ENCODE data around the gene NELL1. TPM values are rescaled to one million over a fixed set of nuclear protein-coding genes. Genes with fewer than 3 reads are reported as not detected.

Gene NELL1
- total RNA-seq, 1 experiment from 2014 or later, result 0.22 TPM

- Mint-ChIP-seq H3K4me3 (no peak overlapping the region), H3K27me3 (ENCODE audit: low read depth) (no peaks in the 10 kb centered on the region), H3K9me3 (no peaks in the 10 kb centered on the region), H3K36me3 (ENCODE audit: insufficient read depth in 1 of 3, low read depth in 3 of 3) (no peaks in the 10 kb centered on the region), H3K27ac (no peak overlapping the region), H3K4me1 (peaks cover 6 to 10% of the 10 kb centered on the region in 2 experiments; a peak in 3 of 4 replicates)
- H3K4me2 ChIP-seq (ENCODE audit: insufficient read depth, insufficient read length, low read length), result no peak overlapping the region
- no peak overlapping the region for H3K14ac ChIP-seq (ENCODE audit: insufficient read depth, low read length)
- H2BK120ac ChIP-seq (ENCODE audit: low read depth, low read length, poor library complexity, severe bottlenecking), result no peak overlapping the region
- no peak overlapping the region for H3K9ac ChIP-seq (ENCODE audit: extremely low read depth, insufficient read length, low read length)
- H3K18ac ChIP-seq (ENCODE audit: insufficient read length, low read depth, low read length), result no peak overlapping the region
- H3K27ac ChIP-seq (ENCODE audit: insufficient read length, low read depth, low read length), result no peak overlapping the region
- no peak overlapping the region for H4K5ac ChIP-seq (ENCODE audit: insufficient read length, low read depth, low read length)
- no peak overlapping the region for H3K56ac ChIP-seq (ENCODE audit: insufficient read length, low read depth, low read length)
- no peak for DNase-seq
- H3K27me3 ChIP-seq (ENCODE audit: insufficient read depth, low read length), result no peaks in the 10 kb centered on the region
- no peak for TF ChIP-seq CTCF (conservative IDR thresholded peaks at IDR 0.05)
- no peaks in the 10 kb centered on the region for H3K79me2 ChIP-seq (ENCODE audit: insufficient read depth, low read length)
- H2BK20ac ChIP-seq (ENCODE audit: low read depth, low read length, poor library complexity, severe bottlenecking), result no peak overlapping the region
- H3K23ac ChIP-seq (ENCODE audit: insufficient read length, low read depth, low read length), result no peak overlapping the region
- no peak overlapping the region for H2BK5ac ChIP-seq (ENCODE audit: insufficient read length, low read length)
- H3K79me1 ChIP-seq (ENCODE audit: insufficient read depth, low read depth, low read length, poor library complexity, severe bottlenecking), result no peaks in the 10 kb centered on the region
- no CpG with 5 or more reads among the region's 2 CpGs for WGBS (ENCODE audit: extremely low coverage, insufficient read length, low lambda C conversion rate)
- H3K23me2 ChIP-seq (ENCODE audit: insufficient read length, low read depth, low read length, poor library complexity, severe bottlenecking), result no peaks in the 10 kb centered on the region
- H4K20me1 ChIP-seq (ENCODE audit: control insufficient read depth, insufficient read depth, insufficient read length), result no peaks in the 10 kb centered on the region
- no peak overlapping the region for H2AK5ac ChIP-seq (ENCODE audit: insufficient read length, low read length)
- no peaks in the 10 kb centered on the region; the same call in 1 of the 2 replicates for H3K4me1 ChIP-seq (ENCODE audit: insufficient read depth, low read length)
- H3K4ac ChIP-seq (ENCODE audit: low read depth, low read length), result no peak overlapping the region
- H2BK15ac ChIP-seq (ENCODE audit: low read depth, low read length), result no peak overlapping the region
- H3K9me3 ChIP-seq (ENCODE audit: control insufficient read depth, low read depth, low read length), result no peaks in the 10 kb centered on the region
- no peak overlapping the region for H3T11ph ChIP-seq (ENCODE audit: low read length)
- H2AFZ ChIP-seq (ENCODE audit: low read length), result no peak overlapping the region
- H2BK12ac ChIP-seq (ENCODE audit: insufficient read length, low read depth, low read length), result no peak overlapping the region
- no peak overlapping the region for H4K8ac ChIP-seq (replicated peaks; ENCODE audit: insufficient read length, low read depth, low read length)
- H4K91ac ChIP-seq (ENCODE audit: insufficient read length, low read depth, low read length), result no peak overlapping the region
These were observed 891.1 kb downstream of the NELL1 start for GRCh38 chr11:21560466-21560975.

Data from H9 (cell line).